ENCODE measurements around the gene PRKCH. TPM values are rescaled to one million over a fixed set of nuclear protein-coding genes. Genes with fewer than 3 reads are reported as not detected.
A peak's percentile ranks its signal among the peaks of the same experiment; 100 is the strongest.

The PRKCH gene
- total RNA-seq, 1 donor from 2014 or later: 8.1 TPM

DNA sequence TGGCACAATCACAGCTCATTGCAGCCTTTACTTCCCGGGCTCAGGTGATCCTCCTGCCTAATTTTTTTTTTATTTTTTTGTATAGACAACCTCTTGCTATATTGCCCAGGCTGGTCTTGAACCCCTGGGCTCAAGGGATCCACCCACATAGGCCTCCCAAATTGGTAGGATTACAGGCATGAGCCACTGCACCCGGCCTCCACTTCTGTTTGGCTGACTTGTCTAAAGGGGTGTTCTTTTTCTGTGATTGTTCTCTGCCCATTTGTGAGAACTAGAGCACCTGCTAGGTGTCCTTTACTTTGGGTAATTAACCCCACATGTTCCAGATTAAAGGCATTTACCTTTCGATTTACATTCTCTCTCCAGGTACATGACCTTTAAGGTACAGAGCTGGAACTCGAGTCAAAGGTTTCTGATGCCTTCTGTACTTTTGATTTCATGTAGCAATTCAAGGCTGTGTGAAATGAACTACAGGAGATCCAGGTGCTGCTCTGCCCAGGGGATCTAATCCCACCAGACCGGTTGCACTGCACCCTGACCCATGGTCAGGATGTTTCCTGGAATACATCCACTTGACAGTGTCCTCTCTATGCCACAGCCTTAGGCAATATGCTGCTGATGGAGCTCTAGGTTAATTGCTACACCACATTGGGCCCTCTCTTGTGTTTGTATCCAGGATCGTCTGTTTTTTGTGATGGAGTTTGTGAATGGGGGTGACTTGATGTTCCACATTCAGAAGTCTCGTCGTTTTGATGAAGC is 163.6 kb downstream of the PRKCH start:
- DNase-seq (ENCODE audit: low read depth): no peak

DNA sequence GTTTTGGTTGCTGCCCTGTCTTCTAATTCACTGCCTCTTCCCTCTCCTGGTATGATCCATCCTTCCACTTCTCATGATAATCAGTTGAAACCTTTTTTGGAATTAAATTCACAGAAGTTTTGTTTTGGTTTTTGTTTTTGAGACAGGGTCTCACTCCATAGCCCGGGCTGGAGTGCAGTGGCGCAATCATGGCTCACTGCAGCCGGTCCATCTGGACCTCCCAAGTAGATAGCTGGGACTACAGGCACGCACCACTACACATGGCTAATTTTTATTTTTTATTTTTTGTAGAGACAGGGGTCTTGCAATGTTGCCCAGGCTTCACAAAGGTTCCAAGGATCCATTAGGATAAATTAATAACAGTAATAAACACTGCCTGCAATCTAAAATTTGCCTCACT is 164.3 kb downstream of the PRKCH start:
- DNase-seq (ENCODE audit: low read depth): no peak

DNA sequence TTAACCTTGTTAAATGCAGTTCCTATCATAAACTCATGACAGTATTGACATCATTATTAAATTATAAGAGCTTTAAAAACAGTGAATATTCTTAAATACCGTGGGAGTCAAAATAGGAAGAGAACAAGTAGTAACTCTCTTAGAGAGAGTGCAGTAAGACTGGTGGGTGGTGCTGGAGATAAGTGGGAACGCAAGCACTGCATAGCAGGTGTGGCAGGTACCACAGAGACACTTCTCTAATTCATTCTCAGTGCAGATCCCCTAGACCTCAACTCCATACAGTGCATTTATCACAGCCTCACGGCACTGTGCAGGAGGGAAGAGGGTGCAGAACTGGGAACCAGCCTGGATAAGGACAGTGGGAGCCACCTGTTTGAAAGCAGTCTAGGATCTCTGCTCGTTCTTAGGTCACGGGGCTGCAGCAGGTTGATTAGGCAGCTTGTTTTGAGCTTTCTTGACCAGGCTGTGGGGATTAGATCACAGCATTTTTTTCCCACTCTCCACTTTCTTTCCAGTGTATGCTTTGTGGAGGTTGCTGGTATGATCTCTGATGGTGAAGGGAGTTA is 165.6 kb downstream of the PRKCH start:
- no peak for DNase-seq (ENCODE audit: low read depth)

DNA sequence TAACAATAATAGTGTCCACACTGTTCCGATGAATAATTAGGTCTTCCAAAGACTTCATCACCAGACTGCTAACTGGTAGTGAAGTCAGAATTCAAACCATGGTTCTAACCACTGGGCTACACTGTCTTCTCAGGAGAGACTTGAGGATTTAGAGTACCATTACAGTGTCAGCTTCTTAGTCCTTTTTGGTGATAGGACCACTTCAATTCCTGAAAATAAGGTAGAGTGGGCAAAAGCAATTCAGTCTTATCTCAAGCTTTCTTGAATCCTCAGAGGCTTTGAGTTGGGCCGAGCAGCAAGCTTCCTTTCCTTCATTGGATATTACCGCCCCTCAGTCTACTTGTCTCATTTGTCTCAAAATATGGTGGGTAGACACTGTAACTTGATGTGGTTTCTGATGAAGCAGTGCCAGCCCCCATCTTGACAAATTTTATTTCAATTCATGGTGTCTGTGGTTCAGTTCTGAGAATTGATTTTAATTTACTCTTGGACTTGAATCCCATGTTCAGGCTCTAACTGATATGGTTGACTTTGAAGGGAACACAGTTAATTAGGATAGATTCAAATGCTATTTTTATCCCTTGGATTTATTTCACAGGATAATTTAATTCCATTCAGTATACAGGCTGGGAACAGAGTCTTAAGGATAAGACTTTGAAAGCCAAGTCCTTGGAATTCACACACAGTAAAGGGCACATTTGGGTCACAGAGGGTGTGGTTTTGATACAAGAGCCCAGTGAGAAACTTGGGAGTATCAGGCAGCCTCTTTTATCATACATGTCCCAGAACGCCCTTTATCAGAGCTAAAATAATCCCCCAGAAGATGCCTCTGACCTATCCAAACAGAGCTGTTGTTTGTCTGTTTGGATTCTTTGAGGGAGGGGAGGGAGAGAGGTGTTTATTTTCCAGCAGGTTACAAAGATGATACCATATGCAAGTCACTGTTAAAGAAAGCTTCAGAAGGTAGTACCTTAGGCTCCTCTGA is 167.3 kb downstream of the PRKCH start:
- no peak for DNase-seq (ENCODE audit: low read depth)

DNA sequence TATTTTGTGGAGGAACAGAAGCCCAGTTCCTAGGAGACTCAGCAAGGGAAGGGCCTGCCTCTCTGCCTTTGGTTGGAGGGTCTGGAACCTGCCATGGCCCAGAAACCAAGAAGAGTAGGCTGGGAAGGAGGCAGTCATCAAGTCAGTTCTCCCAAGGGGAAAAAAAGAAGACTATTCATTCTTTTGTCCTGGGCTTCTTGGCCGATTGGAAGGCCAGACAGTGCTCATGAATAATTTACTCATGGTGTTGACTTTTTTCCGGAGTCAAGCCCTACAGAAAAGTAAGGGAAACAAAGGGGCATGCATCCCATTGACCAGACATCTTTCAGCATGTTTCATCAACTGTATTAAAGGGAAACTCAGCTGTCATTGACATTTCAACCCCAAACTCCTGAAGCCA is 168.1 kb downstream of the PRKCH start:
- DNase-seq (ENCODE audit: low read depth): no peak

DNA sequence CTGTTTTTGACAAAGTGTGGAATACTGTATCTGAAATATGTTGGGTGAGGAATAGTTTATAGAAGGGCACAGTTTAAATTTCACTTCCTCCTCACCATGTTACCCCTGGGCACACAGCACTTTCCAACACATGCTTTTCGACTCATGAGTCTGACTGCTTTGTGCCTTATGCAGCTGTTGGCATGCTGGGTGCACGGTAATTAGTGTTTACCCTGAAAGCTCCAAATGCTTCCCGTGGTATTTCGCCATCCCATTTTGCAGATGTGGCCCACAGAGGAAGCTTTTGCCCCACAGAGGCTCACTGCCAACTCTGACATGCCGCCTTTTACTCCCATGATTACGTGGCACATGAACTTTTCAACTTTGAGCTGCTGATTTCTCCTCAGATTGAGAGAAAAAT is 168.6 kb downstream of the PRKCH start:
- DNase-seq (ENCODE audit: low read depth): peak; percentile 17

DNA sequence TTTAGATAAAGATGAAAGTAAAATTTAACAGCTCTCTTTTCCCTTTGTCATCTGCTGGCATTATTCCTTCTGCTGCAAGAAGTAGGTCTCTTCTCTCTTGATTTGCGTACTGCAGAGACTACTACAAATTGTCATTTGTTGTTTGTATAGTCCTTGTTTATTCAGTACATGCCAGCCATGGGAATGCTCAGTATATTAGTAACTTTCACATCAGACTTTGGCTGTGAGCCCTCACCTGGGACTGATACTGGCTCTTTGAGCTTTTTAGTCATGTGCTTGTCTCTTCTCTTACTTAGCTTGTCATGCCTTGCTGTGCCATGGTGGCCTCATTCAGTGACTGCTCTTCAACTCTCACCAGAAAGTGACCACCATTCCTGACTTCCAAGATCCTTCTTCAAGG is 169.8 kb downstream of the PRKCH start:
- DNase-seq (ENCODE audit: low read depth): no peak

DNA sequence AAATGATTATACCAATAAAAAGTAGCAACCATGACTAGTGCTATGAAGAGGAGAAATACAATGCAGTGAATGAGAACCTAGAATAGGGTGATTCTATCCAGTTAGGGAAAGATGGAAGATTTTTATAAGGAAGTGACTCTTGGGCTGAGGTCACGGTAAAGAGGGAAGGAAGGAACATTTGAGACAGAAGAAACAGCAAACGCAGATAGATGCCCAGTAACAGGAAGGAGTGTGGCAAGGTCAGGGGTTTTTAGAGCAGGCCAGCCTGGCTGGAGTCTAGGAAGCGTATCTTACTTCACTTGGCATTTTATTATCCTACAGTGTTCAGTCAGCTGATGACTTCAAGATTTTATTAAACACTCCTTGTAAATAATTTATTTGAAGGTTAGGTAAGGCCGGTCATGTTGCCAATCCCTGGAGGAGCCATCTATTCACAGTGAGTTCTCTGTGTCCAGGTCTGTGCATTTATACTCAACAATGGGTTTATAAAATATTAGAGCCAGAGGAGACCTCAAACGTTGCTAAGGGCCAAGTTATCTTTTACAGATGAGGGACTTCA is 170.6 kb downstream of the PRKCH start:
- no peak for DNase-seq (ENCODE audit: low read depth)

DNA sequence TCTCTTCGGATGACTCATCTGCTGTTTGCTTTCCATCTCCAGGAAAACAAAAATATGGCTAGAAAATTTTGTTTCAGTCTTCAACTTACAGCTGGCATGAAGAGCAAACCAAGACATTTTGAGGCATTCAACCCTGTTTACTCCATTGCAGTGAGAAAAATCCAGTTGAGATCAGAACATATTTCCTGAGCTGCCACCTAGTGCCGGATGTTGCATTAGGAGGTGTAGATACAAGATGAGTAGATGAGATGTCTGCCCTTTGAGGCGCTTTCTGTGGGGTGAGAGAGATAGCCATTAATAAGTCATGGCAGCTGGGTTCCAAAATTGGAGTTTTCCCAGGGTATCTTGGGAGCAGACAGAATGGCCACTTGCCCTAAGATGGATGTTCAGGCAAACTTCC is 171.1 kb downstream of the PRKCH start:
- peak; percentile 40 for DNase-seq (ENCODE audit: low read depth)

DNA sequence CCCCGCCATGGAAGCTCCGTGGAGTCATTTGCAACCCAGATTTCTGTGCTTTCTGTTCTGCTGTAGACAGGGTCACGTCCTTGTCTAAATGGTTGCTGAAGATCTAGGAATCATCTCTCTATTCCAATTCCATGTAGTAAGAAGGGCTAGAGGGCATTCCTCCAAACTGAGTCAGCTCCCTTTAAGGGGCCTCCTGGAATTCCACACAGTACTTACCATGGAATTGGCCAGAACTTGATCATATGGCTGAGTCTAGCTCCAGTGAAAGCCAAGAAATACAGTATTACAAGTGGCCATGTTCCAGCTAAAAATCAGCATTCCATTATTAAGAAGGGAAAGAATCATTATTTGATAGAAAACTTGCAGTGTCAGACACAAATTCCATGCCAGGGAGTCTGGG is 171.9 kb downstream of the PRKCH start:
- peak; percentile 50 for DNase-seq (ENCODE audit: low read depth)

DNA sequence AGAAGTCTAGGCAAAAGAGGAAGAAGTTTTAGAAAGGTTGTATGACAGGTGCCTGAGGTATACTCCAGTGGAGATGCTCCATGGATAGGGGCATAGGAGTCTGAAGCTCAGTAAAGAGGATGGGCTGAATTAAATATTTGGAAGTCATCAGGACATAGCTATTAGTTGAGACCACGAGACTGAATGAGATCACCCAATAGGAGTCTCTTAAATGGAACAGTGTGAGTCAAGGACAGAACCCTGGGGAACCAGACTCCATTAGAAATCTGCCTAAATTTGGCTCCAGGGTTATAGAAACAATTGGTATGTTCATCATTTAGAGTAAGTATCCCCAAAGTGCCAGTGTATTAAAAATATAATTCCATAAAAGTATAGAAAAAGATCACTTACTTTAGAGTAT is 172.6 kb downstream of the PRKCH start:
- DNase-seq (ENCODE audit: low read depth): no peak

DNA sequence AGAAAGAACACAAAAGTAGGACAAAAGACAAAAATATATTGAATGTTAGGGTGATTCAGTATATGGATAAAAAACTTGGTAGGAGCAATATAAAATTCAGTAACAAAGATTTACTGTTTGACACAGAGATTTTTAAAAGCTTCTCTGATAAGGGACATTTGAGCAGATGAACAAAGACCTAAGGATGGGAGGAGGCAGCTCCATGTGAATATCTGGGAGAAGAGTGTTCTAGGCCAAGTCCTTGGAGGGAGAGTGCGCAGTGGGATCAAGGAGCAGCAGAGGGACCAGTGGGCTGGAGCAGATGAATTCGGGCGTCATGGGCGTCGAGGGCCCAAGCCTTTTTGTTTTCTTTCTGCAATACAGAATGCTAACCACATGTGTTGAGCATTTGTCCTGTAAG is 174.4 kb downstream of the PRKCH start:
- DNase-seq (ENCODE audit: low read depth): no peak

DNA sequence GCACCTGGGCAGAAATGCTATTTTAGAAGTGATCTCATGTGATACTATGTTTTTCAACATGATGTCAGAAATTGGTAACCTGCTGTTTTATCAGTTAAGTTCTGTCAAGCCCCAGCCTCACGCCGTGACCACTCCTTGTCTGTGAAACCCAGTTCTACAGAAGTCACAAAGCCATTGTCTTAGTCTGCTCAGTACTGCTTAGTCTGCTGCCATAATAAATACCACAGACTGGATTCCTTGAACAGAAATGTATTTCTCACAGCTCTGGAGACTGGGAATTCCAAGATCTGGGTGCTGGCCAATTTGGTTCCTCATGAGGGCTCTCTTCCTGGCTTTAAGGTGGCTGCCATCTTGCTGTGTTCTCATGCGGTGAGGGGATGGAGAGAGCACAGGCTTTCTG is 176.9 kb downstream of the PRKCH start:
- DNase-seq (ENCODE audit: low read depth): no peak

DNA sequence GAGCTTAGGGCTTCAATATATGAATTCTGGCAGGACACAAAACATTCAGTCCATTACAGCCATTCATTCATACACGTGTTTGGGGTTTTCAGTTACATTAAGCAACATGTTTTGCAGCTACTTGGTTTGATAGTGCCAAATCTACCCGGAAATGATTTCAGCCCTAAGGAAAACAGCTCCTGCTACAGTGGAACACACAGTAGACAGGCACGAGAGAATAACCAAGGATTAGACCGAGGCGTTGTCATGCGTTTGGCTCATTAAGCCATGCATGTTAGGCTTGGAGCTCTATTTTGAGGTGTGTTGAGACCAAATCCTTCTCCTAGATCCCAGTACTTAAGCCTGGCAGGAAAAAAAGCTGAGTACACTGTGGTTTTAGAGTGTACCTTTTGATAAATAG is 177.4 kb downstream of the PRKCH start:
- DNase-seq (ENCODE audit: low read depth): peak; percentile 24

DNA sequence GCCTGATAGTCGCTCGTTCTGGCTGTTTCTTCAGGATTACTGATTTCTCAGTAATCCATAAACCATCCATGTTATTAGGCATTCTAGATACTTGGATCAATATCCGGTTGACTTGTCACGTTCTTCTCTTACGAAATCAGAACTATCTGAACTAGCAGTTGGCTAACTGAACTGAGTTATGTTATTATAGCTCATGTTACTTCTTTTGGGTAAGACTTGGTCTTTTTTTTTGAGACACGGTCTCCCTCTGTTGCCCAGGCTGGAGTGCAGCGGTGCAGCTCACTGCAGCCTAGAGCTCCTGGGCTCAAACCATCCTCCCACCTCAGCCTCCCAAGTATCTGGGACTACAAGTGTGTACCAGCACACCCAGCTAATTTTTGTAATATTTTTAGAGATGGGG is 178.6 kb downstream of the PRKCH start:
- no peak for DNase-seq (ENCODE audit: low read depth)

DNA sequence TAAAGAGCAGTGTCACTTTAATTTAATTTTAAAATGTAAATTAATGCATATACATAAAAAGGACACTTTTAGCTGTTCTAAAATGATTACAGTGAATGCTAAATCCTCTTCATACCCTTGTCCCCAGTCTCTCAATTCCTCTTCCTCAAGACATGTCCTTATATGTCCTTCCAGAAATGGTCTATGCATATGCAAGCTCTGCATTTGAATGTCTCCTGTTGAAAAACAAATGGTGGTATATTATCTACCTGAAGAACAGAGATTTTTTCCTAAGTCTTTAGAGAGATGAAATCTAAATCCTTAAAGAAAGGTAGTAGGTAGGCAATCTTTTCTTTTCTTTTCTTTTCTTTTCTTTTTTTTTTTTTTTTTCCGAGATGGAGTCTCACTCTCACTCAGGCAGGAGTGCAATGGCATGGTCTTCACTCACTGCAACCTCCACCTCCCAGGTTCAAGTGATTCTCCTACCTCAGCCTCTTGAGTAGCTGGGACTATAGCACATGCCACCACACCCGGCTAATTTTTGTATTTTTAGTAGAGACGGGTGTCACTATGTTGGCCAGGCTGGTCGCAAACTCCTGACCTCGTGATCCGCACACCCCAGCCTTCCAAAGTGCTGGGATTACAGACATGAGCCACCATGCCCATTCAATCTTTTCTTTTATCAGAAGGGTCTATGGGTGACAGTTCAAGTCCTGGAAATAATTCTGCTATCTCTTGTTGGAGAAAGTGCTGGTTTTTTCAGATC is 180.5 kb downstream of the PRKCH start:
- DNase-seq (ENCODE audit: low read depth): no peak

DNA sequence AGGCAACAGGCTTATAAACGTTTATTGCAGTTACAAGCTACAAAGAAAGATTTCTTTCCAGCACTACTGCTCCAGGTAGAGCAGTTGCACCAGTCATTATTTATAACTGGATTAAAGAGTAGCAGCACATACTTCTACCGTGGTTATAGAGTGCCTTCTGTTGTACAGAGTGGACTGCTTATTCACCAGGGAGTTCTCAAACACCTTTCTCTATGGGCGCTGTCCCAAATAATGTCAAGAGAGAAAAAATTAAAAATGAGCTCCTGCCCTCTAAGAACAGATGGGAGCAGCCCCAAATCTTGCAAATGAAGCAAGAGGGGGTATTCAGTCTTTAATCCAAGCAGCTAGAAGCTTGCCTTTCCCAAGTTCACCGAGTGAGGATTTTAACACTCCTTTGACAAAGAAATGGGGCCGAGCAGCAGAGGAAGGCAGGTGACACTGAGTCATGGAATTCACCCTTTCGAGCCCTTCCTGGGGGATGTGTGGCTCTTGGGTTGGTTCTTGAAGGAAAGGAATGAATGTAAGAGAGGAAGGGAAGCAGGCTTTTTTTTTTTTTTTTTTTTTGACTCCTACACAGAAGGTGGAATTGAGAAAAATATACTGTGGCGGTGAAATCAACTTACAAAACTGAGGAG is 181.2 kb downstream of the PRKCH start:
- no peak for DNase-seq (ENCODE audit: low read depth)

DNA sequence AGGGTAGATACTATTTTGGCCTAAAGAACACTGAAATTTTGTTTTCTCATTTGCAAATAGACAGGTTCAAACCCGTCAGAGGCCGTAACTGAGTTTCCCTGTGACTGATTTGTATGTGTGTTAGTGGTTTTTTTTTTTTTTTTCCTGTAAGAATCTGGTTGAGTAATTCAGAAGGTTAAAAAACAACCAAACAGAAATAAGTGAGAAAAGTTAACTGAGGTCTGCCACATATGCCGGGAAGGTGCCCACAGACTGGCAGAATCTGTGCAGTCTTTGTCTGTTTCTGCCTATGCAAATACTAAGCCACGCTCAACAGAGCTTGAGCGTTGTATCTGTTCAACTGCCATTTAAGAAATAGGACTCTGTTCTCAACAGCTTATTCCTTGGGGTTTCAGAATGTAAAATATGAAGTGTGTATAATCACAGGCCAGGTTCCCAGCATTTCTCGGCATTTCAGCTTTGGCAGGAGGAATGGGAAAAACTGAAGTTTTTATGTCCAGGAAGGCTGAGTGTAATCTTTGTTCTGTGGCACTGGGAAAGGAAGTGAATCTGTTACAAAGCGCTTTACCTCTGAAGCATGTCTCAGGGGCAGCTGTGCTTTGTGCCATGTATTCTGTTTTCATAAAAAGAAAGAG is 181.9 kb downstream of the PRKCH start:
- DNase-seq (ENCODE audit: low read depth): no peak

DNA sequence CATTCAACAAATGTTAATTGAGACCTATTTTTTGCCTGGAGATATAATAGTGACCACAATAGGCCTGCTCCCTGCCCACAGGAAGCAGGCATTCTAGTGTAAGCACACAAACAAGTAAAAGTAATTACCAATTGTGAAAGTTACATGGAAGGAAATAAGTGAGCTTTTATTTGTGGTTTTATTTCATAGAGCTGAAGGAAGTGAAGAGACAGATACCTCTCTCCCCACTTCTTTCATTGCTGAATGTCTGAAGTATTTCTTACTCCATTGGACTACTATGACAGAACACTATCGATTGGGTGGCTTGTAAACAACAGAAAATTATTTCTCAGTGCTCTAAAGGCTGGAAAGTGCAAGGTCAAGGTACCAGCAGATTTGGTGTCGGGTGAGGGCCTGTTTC is 183.5 kb downstream of the PRKCH start:
- no peak for DNase-seq (ENCODE audit: low read depth)

Data from myocyte (in vitro differentiated cells).